GM12878 (cell line): ENCODE measurements around the gene PCYT1B. TPM values are rescaled to one million over a fixed set of nuclear protein-coding genes. Genes with fewer than 3 reads are reported as not detected.

Experiments
- ATAC-seq: fragments of 200-7000 bp; cut with Tn5 transposase; 3 replicates; pipeline ENCODE4 v1.9.1; 2020; ENCODE audit warnings: mild to moderate bottlenecking, moderate library complexity
- BruUV-seq: library from RNA; stranded (reverse); fragments of 400-500 nt; replicated peaks from 2 replicates; lab custom pipeline; 2021; lab: Mats Ljungman, UMichigan
- CTCF ChIA-PET: fragments of 300-600 bp; sonication (Branson Sonifier 250); formaldehyde crosslinking; extraction: SDS; loops from one replicate; lab custom pipeline; 2021; ENCODE audit warnings: inconsistent platforms; lab: Yijun Ruan, JAX
- POLR2A ChIA-PET: fragments of 350-600 bp; formaldehyde crosslinking; extraction: SDS; loops from one replicate; lab custom pipeline; 2021; ENCODE audit warnings: inconsistent platforms; lab: Charles Lee
- RAD21 ChIA-PET: fragments of 300-600 bp; sonication (Branson Sonifier 250); formaldehyde crosslinking; loops from one replicate; lab custom pipeline; 2023; ENCODE audit warnings: antibody characterized with exemption; ENCODE audit not compliant: unreplicated experiment; lab: Charles Lee
- SMC1A ChIA-PET: fragments of 300-600 bp; sonication (Branson Sonifier 250); formaldehyde crosslinking; loops from one replicate; lab custom pipeline; 2023; ENCODE audit not compliant: unreplicated experiment, uncharacterized antibody; lab: Charles Lee
- DNase-seq: peaks from one replicate; pipeline ENCODE4 v3.0.0-alpha.2; 2011; ENCODE audit warnings: low read depth, low spot score
- FAIRE-seq: peaks from 3 replicates; lab custom pipeline; 2011; peaks lifted over from hg19 to GRCh38; lab: Jason Lieb, UNC
- H2AFZ ChIP-seq: 2 replicates; pipeline ENCODE4 v1.6.0; 2011; ENCODE audit warnings: low read depth, low read length, control low read depth; ENCODE audit not compliant: control insufficient read depth
- H3K27ac ChIP-seq: 2 replicates; pipeline ENCODE4 v1.5.1; 2011; ENCODE audit warnings: control low read depth; ENCODE audit not compliant: control insufficient read depth, insufficient read depth
- H3K27me3 ChIP-seq, 2 experiments: replicated peaks in 1 of 2; 2 replicates each; pipeline versions ENCODE4 v1.6.0 to v1.6.1; 2011; ENCODE audit warnings: low read length in 1 of 2; ENCODE audit not compliant: control insufficient read depth in 2 of 2, insufficient read depth in 2 of 2
- H3K36me3 ChIP-seq, 2 experiments: 2 replicates each; pipeline ENCODE4 v1.5.1; 2011; ENCODE audit warnings: low read length in 1 of 2; ENCODE audit not compliant: control insufficient read depth in 2 of 2, insufficient read depth in 2 of 2
- H3K4me1 ChIP-seq: 2 replicates; pipeline ENCODE4 v1.6.1; 2011; ENCODE audit warnings: mild to moderate bottlenecking, low read length, moderate library complexity, mixed read lengths; ENCODE audit not compliant: control insufficient read depth, insufficient read depth
- H3K4me2 ChIP-seq: 2 replicates; pipeline ENCODE4 v1.6.0; 2011; ENCODE audit warnings: control low read depth; ENCODE audit not compliant: control insufficient read depth, insufficient read depth
- H3K4me3 ChIP-seq: fragments of 200-600 bp; sonication (generic); 2 replicates; pipeline ENCODE4 v1.5.1; 2016
- H3K79me2 ChIP-seq: 2 replicates; pipeline ENCODE4 v1.6.0; 2011; ENCODE audit warnings: low read length; ENCODE audit not compliant: control insufficient read depth, insufficient read depth
- H3K9ac ChIP-seq: 2 replicates; pipeline ENCODE4 v1.8.0; 2011; ENCODE audit warnings: low read length, control low read depth, mixed read lengths; ENCODE audit not compliant: control insufficient read depth, insufficient read depth
- H3K9me3 ChIP-seq: replicated peaks from 3 replicates; pipeline ENCODE4 v1.5.1; 2011; ENCODE audit warnings: mild to moderate bottlenecking, low read length; ENCODE audit not compliant: control insufficient read depth, insufficient read depth
- H4K20me1 ChIP-seq: 2 replicates; pipeline ENCODE4 v1.6.0; 2011; ENCODE audit not compliant: control insufficient read depth, insufficient read depth
- CBFB ChIP-seq: IDR thresholded peaks from 2 replicates; pipeline ENCODE4 v1.6.1; 2016; ENCODE audit warnings: antibody characterized with exemption, low read depth
- CEBPZ ChIP-seq: fragments of 150-350 bp; IDR thresholded peaks from 2 replicates; pipeline ENCODE4 v1.6.1; 2016; ENCODE audit warnings: low read depth, low read length
- CHD2 ChIP-seq: IDR thresholded peaks from 2 replicates; pipeline ENCODE4 v1.6.1; 2011; ENCODE audit warnings: low read depth, low read length, improper control_type of control experiment, borderline replicate concordance
- GABPA ChIP-seq: IDR thresholded peaks from 2 replicates; pipeline ENCODE4 v1.6.1; 2014; ENCODE audit warnings: antibody characterized with exemption, low read depth, mild to moderate bottlenecking, inconsistent platforms
- IKZF1 ChIP-seq: fragments of 450-650 bp; conservative IDR thresholded peaks from 2 replicates; pipeline ENCODE4 v1.6.1; 2017; ENCODE audit warnings: antibody characterized with exemption, mild to moderate bottlenecking
- JUND ChIP-seq: IDR thresholded peaks from 2 replicates; pipeline ENCODE4 v1.6.1; 2012; ENCODE audit warnings: low read depth, mild to moderate bottlenecking, low read length, improper control_type of control experiment, moderate library complexity
- KAT2A ChIP-seq: conservative IDR thresholded peaks from 2 replicates; pipeline ENCODE4 v1.6.1; 2011; ENCODE audit warnings: low read depth, low read length; ENCODE audit not compliant: control insufficient read depth
- MEF2A ChIP-seq: IDR thresholded peaks from 2 replicates; pipeline ENCODE4 v1.6.1; 2011; ENCODE audit warnings: low read depth, mild to moderate bottlenecking, low read length, moderate library complexity; ENCODE audit not compliant: insufficient read depth
- NFXL1 ChIP-seq: fragments of 450-650 bp; IDR thresholded peaks from 2 replicates; pipeline ENCODE4 v1.6.1; 2017; ENCODE audit warnings: antibody characterized with exemption, mild to moderate bottlenecking, borderline replicate concordance
- NFYA ChIP-seq: IDR thresholded peaks from 2 replicates; pipeline ENCODE4 v1.6.1; 2011; ENCODE audit warnings: low read depth, mild to moderate bottlenecking, low read length, improper control_type of control experiment, borderline replicate concordance
- POLR2AphosphoS2 ChIP-seq: IDR thresholded peaks from 2 replicates; pipeline ENCODE4 v1.6.1; 2011; ENCODE audit warnings: low read depth, mild to moderate bottlenecking, low read length, improper control_type of control experiment, moderate library complexity
- RELB ChIP-seq: fragments of 450-650 bp; IDR thresholded peaks from 2 replicates; pipeline ENCODE4 v1.6.1; 2017; ENCODE audit warnings: low read depth, mild to moderate bottlenecking, moderate library complexity
- REST ChIP-seq: IDR thresholded peaks from 2 replicates; pipeline ENCODE4 v1.6.1; 2012; ENCODE audit warnings: mild to moderate bottlenecking, low read depth, low read length
- TCF12 ChIP-seq: IDR thresholded peaks from 2 replicates; pipeline ENCODE4 v1.6.1; 2011; ENCODE audit warnings: low read depth, mild to moderate bottlenecking, low read length
- YY1 ChIP-seq: IDR thresholded peaks from 2 replicates; pipeline ENCODE4 v1.6.1; 2011; ENCODE audit warnings: low read depth, mild to moderate bottlenecking, low read length
- WGBS: methylation state at CpG from one replicate; pipeline ENCODE4 v1.1.6; 2016; ENCODE audit warnings: low lambda C conversion rate; ENCODE audit not compliant: insufficient replicate concordance, insufficient coverage; ENCODE audit errors: missing lambda C conversion rate; 5-methylcytosine and 5-hydroxymethylcytosine counted together
- in situ Hi-C: fragments of 300-500 bp; cut with MboI; formaldehyde crosslinking; loops from 9 replicates; pipeline ENCODE4 v1.14.3; 2018; ENCODE audit warnings: mixed read lengths
- intact Hi-C: fragments of 100-400 bp; cut with micrococcal nuclease; formaldehyde crosslinking; loops from one replicate; pipeline ENCODE4 v1.14.2; 2022; ENCODE audit not compliant: unreplicated experiment
- polyA plus RNA-seq, 11 experiments: library from polyadenylated mRNA; depleted of rRNA in 4 of 11; unstranded in 6 of 11; stranded (reverse) in 5 of 11; fragments of >200 nt; fragmentation: Nextera tagmentation in 4 of 11; fragmentation: Illumina TruSeq in 1 of 11; extraction: Ambion mirVana in 4 of 11; extraction: Trizol in 1 of 11; gene quantifications; 1 replicate in 1 of 11; 2 replicates in 10 of 11; pipeline versions ENCODE4 v1.2.1 to v1.2.3, GENCODE V29; 2011 to 2016; ENCODE audit warnings: inconsistent platforms in 2 of 11, missing spikeins in 2 of 11, low read depth in 1 of 11
- total RNA-seq, 4 experiments: library from RNA; depleted of rRNA in 3 of 4; stranded (reverse); fragments of >200 nt in 3 of 4; fragmentation: Illumina TruSeq in 1 of 4; extraction: Trizol in 1 of 4; gene quantifications; 2 replicates each; pipeline versions ENCODE4 v1.2.1 to v1.2.3, GENCODE V29; 2013 to 2021

Gene PCYT1B
- total and polyA plus RNA-seq, 10 of the 15 experiments (the other 5 are each of a cell fraction or from before 2014, with no cell fraction given): 0.10 TPM; not detected in 9

GRCh38 chrX:24619647-24620046 lies 27.5 kb downstream of the PCYT1B start:
- Histone ChIP-seq H3K27ac (no peak overlapping the region), H3K4me1 (no peaks in the 10 kb centered on the region), H3K9ac (no peak overlapping the region), H4K20me1 (no peaks in the 10 kb centered on the region), H3K4me3 (no peak overlapping the region), H2AFZ (no peak overlapping the region), H3K79me2 (no peaks in the 10 kb centered on the region), H3K4me2 (no peak overlapping the region), H3K9me3 (no peaks in the 10 kb centered on the region), H3K27me3 (no peaks in the 10 kb centered on the region), H3K36me3 (no peaks in the 10 kb centered on the region)
- intact Hi-C loops: no loop called here
- ChIA-PET RAD21 (no interaction called here), CTCF (no interaction called here), SMC1A (no interaction called here), POLR2A (no interaction called here)
- ATAC-seq (no peak), FAIRE-seq (no peak), DNase-seq (no peak)
- no peak for TF ChIP-seq NFXL1
- no peak for TF ChIP-seq MEF2A
- TF ChIP-seq CBFB: no peak
- no peak for TF ChIP-seq POLR2AphosphoS2
- no peak for TF ChIP-seq REST
- TF ChIP-seq TCF12: no peak
- no peak for TF ChIP-seq RELB
- no peak for TF ChIP-seq NFYA
- TF ChIP-seq CHD2: no peak
- no peak for TF ChIP-seq GABPA
- no peak for TF ChIP-seq JUND
- TF ChIP-seq IKZF1: no peak
- no peak for TF ChIP-seq CEBPZ
- TF ChIP-seq YY1: no peak
- TF ChIP-seq KAT2A: no peak
- WGBS: 48% methylated on average over 5 of the region's 5 CpGs
- in situ Hi-C loops: no loop called here
- no TSS peak for BruUV-seq
